OCI-LY3 (cell line): ENCODE measurements around the gene KAZN.

Source experiments
- CTCF ChIP-seq: fragments of 200-600, 300-600 bp; sonication (generic); IDR thresholded peaks from 2 replicates; pipeline ENCODE4 v1.5.1; 2014; ENCODE audit warnings: antibody characterized with exemption, low read length, low read depth
- EZH2phosphoT487 ChIP-seq: fragments of 200-600 bp; shearing (Covaris generic); IDR thresholded peaks from 2 replicates; pipeline ENCODE4 v1.6.1; 2018; ENCODE audit warnings: antibody characterized with exemption, mixed run types, low read depth

GRCh38 chr1:14972107-14972506 lies 373.6 kb downstream of the KAZN start:
- no peak for TF ChIP-seq CTCF
- no peak for TF ChIP-seq EZH2phosphoT487
